K562 (cell line): Measurements from ENCODE around the gene IQCK. TPM values are rescaled to one million over a fixed set of nuclear protein-coding genes. Genes with fewer than 3 reads are reported as not detected.

Experiments
- ATAC-seq: fragments of 200-7000 bp; cut with Tn5 transposase; 3 replicates; pipeline ENCODE4 v1.9.1; 2020; ENCODE audit warnings: moderate library complexity
- BruUV-seq: library from RNA; stranded (reverse); fragments of 400-500 nt; replicated peaks from 2 replicates; lab custom pipeline; 2021; lab: Mats Ljungman, UMichigan
- CTCF ChIA-PET: fragments of 300-600 bp; formaldehyde crosslinking; extraction: SDS; loops from one replicate; lab custom pipeline; 2021; ENCODE audit warnings: low intra/inter-chr PET ratio; lab: Yijun Ruan, JAX
- POLR2A ChIA-PET: fragments of 300-600, 350-650 bp; sonication (Branson Sonifier 250); formaldehyde crosslinking; extraction: SDS; loops from one replicate; lab custom pipeline; 2021; ENCODE audit warnings: antibody characterized with exemption, inconsistent platforms; lab: Yijun Ruan, JAX
- DNase-seq, 4 experiments: peaks; one replicate each; pipeline versions ENCODE4 v3.0.0 to v3.0.0-alpha.2; 2011 to 2018; ENCODE audit warnings: low spot score in 3 of 4, mixed read lengths in 3 of 4; ENCODE audit errors: extremely low read depth in 1 of 4
- FAIRE-seq: peaks from 2 replicates; lab custom pipeline; 2011; peaks lifted over from hg19 to GRCh38; lab: Jason Lieb, UNC
- H2AFZ ChIP-seq: 2 replicates; pipeline ENCODE4 v1.6.0; 2011; ENCODE audit warnings: low read depth, low read length, control low read depth, inconsistent platforms
- H3K27ac ChIP-seq: fragments of 200-600 bp; 3 replicates; pipeline ENCODE4 v1.8.0; 2011; ENCODE audit warnings: low read depth, mild to moderate bottlenecking, control low read depth, inconsistent platforms, low read length, moderate library complexity, mixed read lengths; ENCODE audit errors: extremely low read depth
- H3K27me3 ChIP-seq, 2 experiments: fragments of 300-600 bp in 1 of 2; 2 replicates in 1 of 2; 3 replicates in 1 of 2; pipeline versions ENCODE4 v1.6.0 to v1.8.0; 2011; ENCODE audit warnings: inconsistent platforms in 2 of 2, low read length in 2 of 2, mild to moderate bottlenecking in 1 of 2, mixed read lengths in 1 of 2, moderate library complexity in 1 of 2; ENCODE audit not compliant: control insufficient read depth in 2 of 2, insufficient read depth in 2 of 2
- H3K36me3 ChIP-seq: fragments of 300-600 bp; 3 replicates; pipeline ENCODE4 v1.8.0; 2011; ENCODE audit warnings: mild to moderate bottlenecking, low read length, inconsistent platforms; ENCODE audit not compliant: control insufficient read depth, insufficient read depth
- H3K4me1 ChIP-seq, 2 experiments: fragments of 200-600 bp in 1 of 2; replicated peaks in 1 of 2; 2 replicates in 1 of 2; 3 replicates in 1 of 2; pipeline versions ENCODE4 v1.5.1 to v1.8.0; 2011; ENCODE audit warnings: inconsistent platforms in 2 of 2, low read length in 2 of 2, mild to moderate bottlenecking in 1 of 2, mixed read lengths in 1 of 2, moderate library complexity in 1 of 2; ENCODE audit not compliant: control insufficient read depth in 2 of 2, insufficient read depth in 2 of 2
- H3K4me2 ChIP-seq: 2 replicates; pipeline ENCODE4 v1.6.1; 2011; ENCODE audit warnings: low read length, control low read depth, inconsistent platforms, mixed read lengths; ENCODE audit not compliant: insufficient read depth
- H3K4me3 ChIP-seq: fragments of 200-600 bp; sonication (generic), shearing (Covaris generic); 2 replicates; pipeline ENCODE4 v1.5.1; 2016; ENCODE audit warnings: control low read depth, inconsistent platforms
- H3K79me2 ChIP-seq: fragments of 200-600 bp; 3 replicates; pipeline ENCODE4 v1.8.0; 2011; ENCODE audit warnings: low read length, inconsistent platforms; ENCODE audit not compliant: control insufficient read depth, insufficient read depth
- H3K9ac ChIP-seq, 2 experiments: 2 replicates each; pipeline versions ENCODE4 v1.6.0 to v1.6.1; 2011; ENCODE audit warnings: low read depth in 2 of 2, low read length in 2 of 2, control low read depth in 1 of 2, inconsistent platforms in 1 of 2, mild to moderate bottlenecking in 1 of 2, mixed read lengths in 1 of 2; ENCODE audit not compliant: insufficient read depth in 1 of 2
- H3K9me1 ChIP-seq: one replicate; pipeline ENCODE4 v1.6.0; 2011; ENCODE audit warnings: inconsistent platforms, mild to moderate bottlenecking, low read length, moderate library complexity; ENCODE audit not compliant: control insufficient read depth, insufficient read depth
- H3K9me3 ChIP-seq: replicated peaks from 2 replicates; pipeline ENCODE4 v1.5.1; 2011; ENCODE audit warnings: low read depth, low read length, inconsistent platforms; ENCODE audit not compliant: control insufficient read depth, insufficient read depth
- H4K20me1 ChIP-seq: replicated peaks from 2 replicates; pipeline ENCODE4 v1.6.1; 2011; ENCODE audit warnings: low read length, inconsistent platforms, mixed read lengths; ENCODE audit not compliant: control insufficient read depth, insufficient read depth
- BRD4 ChIP-seq: fragments of 200-600 bp; sonication (generic); IDR thresholded peaks from 2 replicates; pipeline ENCODE4 v1.6.1; 2017; ENCODE audit warnings: inconsistent platforms
- CHD2 ChIP-seq: IDR thresholded peaks from 2 replicates; pipeline ENCODE4 v1.6.1; 2011; ENCODE audit warnings: low read depth, low read length
- CTBP1 ChIP-seq: fragments of 450-650 bp; IDR thresholded peaks from 2 replicates; pipeline ENCODE4 v1.6.1; 2016; ENCODE audit warnings: borderline replicate concordance
- ELF1 ChIP-seq: fragments of 200-800 bp; sonication (Bioruptor generic); IDR thresholded peaks from 2 replicates; pipeline ENCODE4 v1.6.1; 2016; ENCODE audit warnings: missing genetic modification characterization, missing compliant biosample characterization
- GTF2F1 ChIP-seq: IDR thresholded peaks from 2 replicates; pipeline ENCODE4 v1.6.1; 2011; ENCODE audit warnings: low read depth, low read length, improper control_type of control experiment
- HBP1 ChIP-seq: fragments of 450-650 bp; formaldehyde crosslinking; IDR thresholded peaks from 2 replicates; pipeline ENCODE4 v1.4.0; 2022; ENCODE audit warnings: missing genetic modification characterization
- HMGN3 ChIP-seq: IDR thresholded peaks from 2 replicates; pipeline ENCODE4 v1.6.1; 2011; ENCODE audit warnings: borderline replicate concordance, low read depth, mild to moderate bottlenecking, mixed read lengths, low read length; ENCODE audit not compliant: insufficient read length; ENCODE audit errors: extremely low read depth
- MECOM ChIP-seq: fragments of 250-450 bp; sonication (Bioruptor Pico); IDR thresholded peaks from 2 replicates; pipeline ENCODE4 v1.8.0; 2022; ENCODE audit warnings: inconsistent platforms
- NFE2 ChIP-seq: IDR thresholded peaks from 2 replicates; pipeline ENCODE4 v1.6.1; 2014; ENCODE audit warnings: antibody characterized with exemption, low read depth
- XRCC3 ChIP-seq: fragments of 450-650 bp; IDR thresholded peaks from 2 replicates; pipeline ENCODE4 v1.6.1; 2017; ENCODE audit warnings: mild to moderate bottlenecking, moderate library complexity
- ZNF282 ChIP-seq: sonication (generic); formaldehyde crosslinking; IDR thresholded peaks from 2 replicates; pipeline ENCODE4 v1.8.1; 2023; ENCODE audit warnings: missing genetic modification reagents
- WGBS: fragments of 100-300 bp; shearing (Covaris generic); methylation state at CpG from one replicate; pipeline ENCODE4 v1.1.6; 2016; ENCODE audit warnings: low coverage, mixed read lengths; ENCODE audit not compliant: insufficient coverage; ENCODE audit errors: missing lambda C conversion rate; 5-methylcytosine and 5-hydroxymethylcytosine counted together
- in situ Hi-C: fragments of 300-500 bp; cut with MboI; formaldehyde crosslinking; loops from 4 replicates; pipeline ENCODE4 v1.15.0; 2018; ENCODE audit warnings: inconsistent platforms, mixed read lengths
- intact Hi-C: fragments of 100-400 bp; cut with micrococcal nuclease; formaldehyde crosslinking; loops from 2 replicates; pipeline ENCODE4 v1.14.2; 2022
- polyA plus RNA-seq, 8 experiments: library from polyadenylated mRNA; depleted of rRNA in 4 of 8; stranded (reverse) in 5 of 8; unstranded in 3 of 8; fragments of >200 nt; fragmentation: Nextera tagmentation in 2 of 8; fragmentation: Illumina TruSeq in 1 of 8; extraction: Ambion mirVana in 2 of 8; extraction: Trizol in 1 of 8; gene quantifications; 2 replicates each; pipeline versions ENCODE4 v1.2.1 to v1.2.3, GENCODE V29; 2011 to 2014; ENCODE audit warnings: inconsistent platforms in 1 of 8, missing spikeins in 1 of 8
- total RNA-seq, 7 experiments: library from RNA; depleted of rRNA in 6 of 7; stranded (reverse); fragments of >200 nt in 6 of 7; fragmentation: Illumina TruSeq in 2 of 7; extraction: Trizol in 2 of 7; gene quantifications; 2 replicates each; pipeline versions ENCODE4 v1.2.1 to v1.2.3, GENCODE V29; 2011 to 2021; ENCODE audit warnings: low replicate concordance in 1 of 7
- TF ChIP-seq, protein P1 (sequence below): sonication (generic); formaldehyde crosslinking; IDR thresholded peaks from 2 replicates; pipeline ENCODE4 v1.8.0; 2022; ENCODE audit warnings: mild to moderate bottlenecking, missing genetic modification reagents, borderline replicate concordance

The IQCK gene
- total and polyA plus RNA-seq, 9 of the 15 experiments (the other 6 are each of a cell fraction or from before 2014, with no cell fraction given) = 5.2 to 12.2 (median 7.3) TPM

DNA sequence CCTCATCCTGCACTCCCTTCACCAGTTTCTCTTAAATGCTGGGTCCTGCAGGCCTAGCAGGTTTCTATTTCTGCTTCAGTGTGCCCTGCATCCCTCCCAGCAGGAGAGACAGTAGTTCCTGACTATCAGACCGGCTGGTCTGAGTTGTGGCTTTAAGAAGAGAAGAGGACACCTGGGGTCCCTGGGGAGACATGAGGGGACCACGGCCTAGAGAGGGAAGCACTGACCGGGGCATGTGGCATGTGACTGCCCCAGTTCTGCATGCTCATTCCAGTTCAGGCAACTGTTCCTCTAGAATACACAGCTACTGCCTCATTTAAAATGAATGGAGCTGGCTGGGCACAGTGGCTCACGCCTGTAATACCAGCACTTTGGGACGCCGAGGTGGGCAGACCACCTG is 105.3 kb downstream of the IQCK start:
- H3K27me3 ChIP-seq = no peaks in the 10 kb centered on the region
- intact Hi-C loops = no loop called here
- H4K20me1 ChIP-seq = no peaks in the 10 kb centered on the region
- H3K9ac ChIP-seq = no peak overlapping the region
- H3K4me1 ChIP-seq = 0 out of 5 replicates have a peak, but pooled peaks cover 0 to under 1% of the 10 kb centered on the region in 2 experiments
- ATAC-seq (no peak), DNase-seq (no peak)
- no peaks in the 10 kb centered on the region for H3K36me3 ChIP-seq
- H3K9me3 ChIP-seq = no peaks in the 10 kb centered on the region
- H3K79me2 ChIP-seq = no peaks in the 10 kb centered on the region
- CTCF ChIA-PET = no interaction called here
- no peaks in the 10 kb centered on the region for H3K9me1 ChIP-seq
- no peak for TF ChIP-seq CHD2
- TF ChIP-seq ZNF282 (CRISPR knock-in tag) = no peak
- TF ChIP-seq XRCC3 = no peak
- TF ChIP-seq BRD4 = no peak
- no peak for TF ChIP-seq NFE2
- no peak for TF ChIP-seq ELF1 (tag)
- TF ChIP-seq MECOM (CRISPR knock-in tag) = no peak
- no peak for TF ChIP-seq CTBP1
- TF ChIP-seq HMGN3 = no peak
- TF ChIP-seq HBP1 (CRISPR knock-in tag) = no peak
- TF ChIP-seq, protein P1, sequence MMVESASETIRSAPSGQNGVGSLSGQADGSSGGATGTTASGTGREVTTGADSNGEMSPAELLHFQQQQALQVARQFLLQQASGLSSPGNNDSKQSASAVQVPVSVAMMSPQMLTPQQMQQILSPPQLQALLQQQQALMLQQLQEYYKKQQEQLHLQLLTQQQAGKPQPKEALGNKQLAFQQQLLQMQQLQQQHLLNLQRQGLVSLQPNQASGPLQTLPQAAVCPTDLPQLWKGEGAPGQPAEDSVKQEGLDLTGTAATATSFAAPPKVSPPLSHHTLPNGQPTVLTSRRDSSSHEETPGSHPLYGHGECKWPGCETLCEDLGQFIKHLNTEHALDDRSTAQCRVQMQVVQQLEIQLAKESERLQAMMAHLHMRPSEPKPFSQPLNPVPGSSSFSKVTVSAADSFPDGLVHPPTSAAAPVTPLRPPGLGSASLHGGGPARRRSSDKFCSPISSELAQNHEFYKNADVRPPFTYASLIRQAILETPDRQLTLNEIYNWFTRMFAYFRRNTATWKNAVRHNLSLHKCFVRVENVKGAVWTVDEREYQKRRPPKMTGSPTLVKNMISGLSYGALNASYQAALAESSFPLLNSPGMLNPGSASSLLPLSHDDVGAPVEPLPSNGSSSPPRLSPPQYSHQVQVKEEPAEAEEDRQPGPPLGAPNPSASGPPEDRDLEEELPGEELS = no peak
- TF ChIP-seq GTF2F1 = no peak
- TF ChIP-seq, all 486 proteins: peak for 0
- Histone ChIP-seq H3K4me3 (no peak overlapping the region), H3K27ac (no peak overlapping the region), H3K4me2 (no peak overlapping the region), H2AFZ (no peak overlapping the region)
- no TSS peak for BruUV-seq
- no peak for FAIRE-seq
- POLR2A ChIA-PET = no interaction called here
- 24% methylated on average over 6 of the region's 6 CpGs for WGBS
- in situ Hi-C loops = no loop called here
